H9 (cell line): ENCODE measurements around the gene PLEKHA7. TPM values are rescaled to one million over a fixed set of nuclear protein-coding genes. Genes with fewer than 3 reads are reported as not detected.

Source experiments
- DNase-seq: peaks from one replicate; pipeline ENCODE4 v3.0.0-alpha.2; 2017
- H2AFZ ChIP-seq: one replicate; pipeline ENCODE4 v1.6.1; 2013; ENCODE audit warnings: mild to moderate bottlenecking, low read length, control low read depth, moderate library complexity
- H2AK5ac ChIP-seq: 2 replicates; pipeline ENCODE4 v1.6.1; 2013; ENCODE audit warnings: low read length, control low read depth, mixed read lengths; ENCODE audit not compliant: insufficient read length
- H2BK120ac ChIP-seq: one replicate; pipeline ENCODE4 v1.6.1; 2013; ENCODE audit warnings: low read depth, mild to moderate bottlenecking, low read length, control low read depth, inconsistent platforms; ENCODE audit not compliant: poor library complexity, severe bottlenecking
- H2BK12ac ChIP-seq: 2 replicates; pipeline ENCODE4 v1.6.1; 2013; ENCODE audit warnings: low read length, control low read depth, mixed read lengths, low read depth; ENCODE audit not compliant: insufficient read length
- H2BK15ac ChIP-seq: 2 replicates; pipeline ENCODE4 v1.6.1; 2013; ENCODE audit warnings: low read depth, low read length, control low read depth
- H2BK20ac ChIP-seq: one replicate; pipeline ENCODE4 v1.6.1; 2013; ENCODE audit warnings: low read depth, mild to moderate bottlenecking, low read length, control low read depth, inconsistent platforms; ENCODE audit not compliant: poor library complexity, severe bottlenecking
- H2BK5ac ChIP-seq: 2 replicates; pipeline ENCODE4 v1.6.1; 2013; ENCODE audit warnings: low read length, control low read depth, mixed read lengths; ENCODE audit not compliant: insufficient read length
- H3K14ac ChIP-seq: 2 replicates; pipeline ENCODE4 v1.6.1; 2013; ENCODE audit warnings: low read length, control low read depth; ENCODE audit not compliant: insufficient read depth
- H3K18ac ChIP-seq: 2 replicates; pipeline ENCODE4 v1.6.1; 2013; ENCODE audit warnings: low read depth, mild to moderate bottlenecking, mixed read lengths, low read length, control low read depth; ENCODE audit not compliant: insufficient read length
- H3K23ac ChIP-seq: 2 replicates; pipeline ENCODE4 v1.6.1; 2013; ENCODE audit warnings: low read length, control low read depth, mixed read lengths, low read depth; ENCODE audit not compliant: insufficient read length
- H3K23me2 ChIP-seq: 2 replicates; pipeline ENCODE4 v1.6.1; 2013; ENCODE audit warnings: low read depth, mild to moderate bottlenecking, mixed read lengths, low read length, control low read depth; ENCODE audit not compliant: insufficient read length, poor library complexity, severe bottlenecking
- H3K27ac ChIP-seq: 2 replicates; pipeline ENCODE4 v1.5.1; 2013; ENCODE audit warnings: low read length, control low read depth, mixed read lengths, low read depth; ENCODE audit not compliant: insufficient read length
- H3K27me3 ChIP-seq: 2 replicates; pipeline ENCODE4 v1.6.1; 2013; ENCODE audit warnings: low read length, control low read depth, inconsistent platforms; ENCODE audit not compliant: insufficient read depth
- H3K4ac ChIP-seq: 2 replicates; pipeline ENCODE4 v1.6.1; 2013; ENCODE audit warnings: low read depth, mild to moderate bottlenecking, control low read depth, inconsistent platforms, low read length, moderate library complexity
- H3K4me1 ChIP-seq: 2 replicates; pipeline ENCODE4 v1.6.1; 2013; ENCODE audit warnings: low read length, control low read depth, inconsistent platforms; ENCODE audit not compliant: insufficient read depth
- H3K4me2 ChIP-seq: 2 replicates; pipeline ENCODE4 v1.6.1; 2013; ENCODE audit warnings: low read length, control low read depth, mixed read lengths; ENCODE audit not compliant: insufficient read length, insufficient read depth
- H3K56ac ChIP-seq: 2 replicates; pipeline ENCODE4 v1.6.1; 2013; ENCODE audit warnings: low read depth, mild to moderate bottlenecking, mixed read lengths, low read length, control low read depth; ENCODE audit not compliant: insufficient read length
- H3K79me1 ChIP-seq: 2 replicates; pipeline ENCODE4 v1.6.1; 2013; ENCODE audit warnings: low read depth, mild to moderate bottlenecking, moderate library complexity, low read length, control low read depth, inconsistent platforms; ENCODE audit not compliant: insufficient read depth, poor library complexity, severe bottlenecking
- H3K79me2 ChIP-seq: 2 replicates; pipeline ENCODE4 v1.6.1; 2013; ENCODE audit warnings: low read length, control low read depth, inconsistent platforms; ENCODE audit not compliant: insufficient read depth
- H3K9ac ChIP-seq: 2 replicates; pipeline ENCODE4 v1.6.1; 2013; ENCODE audit warnings: low read length, control low read depth, mixed read lengths; ENCODE audit not compliant: insufficient read length; ENCODE audit errors: extremely low read depth
- H3K9me3 ChIP-seq: one replicate; pipeline ENCODE4 v1.6.1; 2013; ENCODE audit warnings: low read depth, low read length, inconsistent platforms; ENCODE audit not compliant: control insufficient read depth
- H3T11ph ChIP-seq: one replicate; pipeline ENCODE4 v1.6.1; 2013; ENCODE audit warnings: mild to moderate bottlenecking, low read length, control low read depth, inconsistent platforms
- H4K20me1 ChIP-seq: one replicate; pipeline ENCODE4 v1.6.1; 2013; ENCODE audit not compliant: control insufficient read depth, insufficient read length, insufficient read depth
- H4K5ac ChIP-seq: 2 replicates; pipeline ENCODE4 v1.6.1; 2013; ENCODE audit warnings: low read depth, mild to moderate bottlenecking, mixed read lengths, low read length, control low read depth; ENCODE audit not compliant: insufficient read length
- H4K8ac ChIP-seq: replicated peaks from 2 replicates; pipeline ENCODE4 v1.6.1; 2013; ENCODE audit warnings: low read length, control low read depth, mixed read lengths, low read depth; ENCODE audit not compliant: insufficient read length
- H4K91ac ChIP-seq: 2 replicates; pipeline ENCODE4 v1.6.1; 2013; ENCODE audit warnings: low read depth, mild to moderate bottlenecking, moderate library complexity, mixed read lengths, low read length, control low read depth; ENCODE audit not compliant: insufficient read length
- H3K27ac Mint-ChIP-seq, 3 experiments: 2 replicates in 2 of 3; 3 replicates in 1 of 3; pipeline ENCODE4 v1.8.0; 2020 to 2021; ENCODE audit warnings: mixed read lengths in 3 of 3, mild to moderate bottlenecking in 1 of 3, moderate library complexity in 1 of 3
- H3K27me3 Mint-ChIP-seq: 2 replicates; pipeline ENCODE4 v1.8.0; 2021; ENCODE audit warnings: low read depth, mild to moderate bottlenecking, moderate library complexity, mixed read lengths
- H3K36me3 Mint-ChIP-seq, 3 experiments: 2 replicates in 2 of 3; 3 replicates in 1 of 3; pipeline ENCODE4 v1.8.0; 2020 to 2021; ENCODE audit warnings: low read depth in 3 of 3, mixed read lengths in 3 of 3; ENCODE audit not compliant: insufficient read depth in 1 of 3
- H3K4me1 Mint-ChIP-seq, 2 experiments: 2 replicates each; pipeline ENCODE4 v1.8.0; 2020; ENCODE audit warnings: mixed read lengths in 2 of 2
- H3K4me3 Mint-ChIP-seq, 2 experiments: 2 replicates in 1 of 2; 3 replicates in 1 of 2; pipeline ENCODE4 v1.8.0; 2020 to 2021; ENCODE audit warnings: mild to moderate bottlenecking in 2 of 2, mixed read lengths in 2 of 2, moderate library complexity in 1 of 2
- H3K9me3 Mint-ChIP-seq, 2 experiments: 2 replicates in 1 of 2; 3 replicates in 1 of 2; pipeline ENCODE4 v1.8.0; 2020; ENCODE audit warnings: mild to moderate bottlenecking in 2 of 2, mixed read lengths in 2 of 2, moderate library complexity in 1 of 2
- WGBS: extraction: QIAGEN DNeasy Blood & Tissue Kit; methylation state at CpG from one replicate; pipeline ENCODE4 v1.1.7; 2013; ENCODE audit warnings: missing lambda C conversion rate, low lambda C conversion rate, mixed read lengths; ENCODE audit not compliant: insufficient read length; ENCODE audit errors: extremely low coverage; 5-methylcytosine and 5-hydroxymethylcytosine counted together
- total RNA-seq: library from RNA; stranded (reverse); gene quantifications from 2 replicates; pipeline ENCODE4 v1.2.1, GENCODE V29; 2021
- TF ChIP-seq, protein P1 (sequence below): fragments of 200-600 bp; sonication (generic); conservative IDR thresholded peaks from 3 replicates; pipeline ENCODE4 v1.8.0; 2021; ENCODE audit warnings: antibody characterized with exemption, mild to moderate bottlenecking

PLEKHA7 gene
- total RNA-seq, 1 experiment from 2014 or later: 21.0 TPM

- Histone ChIP-seq H2AK5ac (no peak overlapping the region), H3K79me1 (peaks cover 2% of the 10 kb centered on the region), H3K27ac (no peak overlapping the region), H3K27me3 (no peaks in the 10 kb centered on the region), H2BK20ac (no peak overlapping the region), H3K9ac (no peak overlapping the region), H3K56ac (no peak overlapping the region), H2BK5ac (no peak overlapping the region), H3T11ph (no peak overlapping the region), H4K20me1 (no peaks in the 10 kb centered on the region), H2BK12ac (no peak overlapping the region), H3K18ac (no peak overlapping the region), H3K9me3 (no peaks in the 10 kb centered on the region), H3K23ac (no peak overlapping the region), H3K23me2 (peaks cover 20% of the 10 kb centered on the region), H3K14ac (no peak overlapping the region), H3K79me2 (no peaks in the 10 kb centered on the region), H2BK120ac (no peak overlapping the region), H3K4ac (no peak overlapping the region), H4K5ac (no peak overlapping the region), H2BK15ac (no peak overlapping the region), H4K8ac (no peak overlapping the region), H4K91ac (no peak overlapping the region), H3K4me2 (no peak overlapping the region), H3K4me1 (peaks cover 12% of the 10 kb centered on the region), H2AFZ (no peak overlapping the region)
- DNase-seq: no peak
- peaks cover 5% of the 10 kb centered on the region for H3K27me3 Mint-ChIP-seq
- no peaks in the 10 kb centered on the region for H3K9me3 Mint-ChIP-seq
- H3K4me1 Mint-ChIP-seq: peaks cover 7 to 8% of the 10 kb centered on the region in 2 experiments
- no CpG with 5 or more reads among the region's 8 CpGs for WGBS
- no peak overlapping the region for H3K27ac Mint-ChIP-seq
- H3K4me3 Mint-ChIP-seq: no peak overlapping the region
- H3K36me3 Mint-ChIP-seq: peaks cover 0 to 11% (median 3%) of the 10 kb centered on the region in 3 experiments; a peak in 2 of 7 replicates
- TF ChIP-seq, protein P1, sequence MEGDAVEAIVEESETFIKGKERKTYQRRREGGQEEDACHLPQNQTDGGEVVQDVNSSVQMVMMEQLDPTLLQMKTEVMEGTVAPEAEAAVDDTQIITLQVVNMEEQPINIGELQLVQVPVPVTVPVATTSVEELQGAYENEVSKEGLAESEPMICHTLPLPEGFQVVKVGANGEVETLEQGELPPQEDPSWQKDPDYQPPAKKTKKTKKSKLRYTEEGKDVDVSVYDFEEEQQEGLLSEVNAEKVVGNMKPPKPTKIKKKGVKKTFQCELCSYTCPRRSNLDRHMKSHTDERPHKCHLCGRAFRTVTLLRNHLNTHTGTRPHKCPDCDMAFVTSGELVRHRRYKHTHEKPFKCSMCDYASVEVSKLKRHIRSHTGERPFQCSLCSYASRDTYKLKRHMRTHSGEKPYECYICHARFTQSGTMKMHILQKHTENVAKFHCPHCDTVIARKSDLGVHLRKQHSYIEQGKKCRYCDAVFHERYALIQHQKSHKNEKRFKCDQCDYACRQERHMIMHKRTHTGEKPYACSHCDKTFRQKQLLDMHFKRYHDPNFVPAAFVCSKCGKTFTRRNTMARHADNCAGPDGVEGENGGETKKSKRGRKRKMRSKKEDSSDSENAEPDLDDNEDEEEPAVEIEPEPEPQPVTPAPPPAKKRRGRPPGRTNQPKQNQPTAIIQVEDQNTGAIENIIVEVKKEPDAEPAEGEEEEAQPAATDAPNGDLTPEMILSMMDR: no peak; the same call in 2 of the 3 replicates
Measured at GRCh38 chr11:17010851-17011420, 3.3 kb downstream of the PLEKHA7 start.
